ENCODE data around the gene MCC.

MCC gene

DNA sequence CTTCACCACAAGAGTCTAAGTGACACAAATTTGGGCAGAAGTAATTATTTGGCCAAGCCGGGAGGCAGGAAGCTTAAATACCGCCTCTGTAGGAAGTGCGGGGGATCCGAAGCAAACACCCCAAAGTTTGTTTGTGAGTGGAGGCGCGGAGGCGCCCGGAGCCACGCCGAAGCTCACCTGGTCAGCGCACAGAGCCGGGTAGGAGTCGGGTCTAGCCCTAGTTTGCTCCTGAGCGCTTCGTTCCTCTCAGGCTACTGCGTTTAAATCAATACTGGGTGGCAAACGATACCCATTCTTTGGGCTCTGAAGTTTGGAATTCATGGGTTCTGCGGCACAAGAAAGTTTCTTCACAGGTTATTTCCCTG is 855 bp downstream of the MCC start:
- H3K9ac ChIP-seq (ENCODE audit: low read length): no peak overlapping the region
- H4K8ac ChIP-seq (ENCODE audit: low read depth, low read length): no peak overlapping the region
- H2BK5ac ChIP-seq (ENCODE audit: low read depth, low read length, poor library complexity): no peak overlapping the region
- H2AFZ ChIP-seq (ENCODE audit: insufficient read depth, low read length, poor library complexity): peak overlapping the region; percentile 75
- peaks cover 11% of the 10 kb centered on the region for H3K79me1 ChIP-seq (ENCODE audit: low read length)
- no peaks in the 10 kb centered on the region for H3K36me3 ChIP-seq (ENCODE audit: control insufficient read depth in 1 of 2, insufficient read depth in 2 of 2, low read length in 2 of 2)
- H3K4me1 ChIP-seq (ENCODE audit: control insufficient read depth in 1 of 2, insufficient read depth in 2 of 2, low read length in 2 of 2): peaks cover 15% of the 10 kb centered on the region in 2 experiments
- H3K18ac ChIP-seq (ENCODE audit: low read length): no peak overlapping the region
- H3K27ac ChIP-seq (ENCODE audit: low read depth, low read length): no peak overlapping the region
- peak overlapping the region; percentile 79 for H3K4me2 ChIP-seq (ENCODE audit: low read length)
- no peak overlapping the region for H4K91ac ChIP-seq (ENCODE audit: low read depth, low read length)
- H3K27me3 ChIP-seq (ENCODE audit: insufficient read depth, low read length): peaks cover 11% of the 10 kb centered on the region
- H3K4me3 ChIP-seq (ENCODE audit: low read depth, low read length): peak overlapping the region; percentile 77
- peaks cover 6% of the 10 kb centered on the region for H3K9me3 ChIP-seq (ENCODE audit: insufficient read depth, low read depth, low read length)
- no peak overlapping the region for H3K4ac ChIP-seq (ENCODE audit: low read depth, low read length)
- no peak overlapping the region for H2AK5ac ChIP-seq (ENCODE audit: low read length)
- H3K14ac ChIP-seq (ENCODE audit: low read length): no peak overlapping the region
- no peak overlapping the region for H2BK120ac ChIP-seq (ENCODE audit: insufficient read depth, low read length, poor library complexity)
- no peak overlapping the region for H4K12ac ChIP-seq (ENCODE audit: low read depth, low read length)
- WGBS (ENCODE audit: extremely low coverage, insufficient coverage, insufficient read length): no CpG with 5 or more reads among the region's 18 CpGs
- H2BK12ac ChIP-seq (ENCODE audit: low read length): no peak overlapping the region
- no peak overlapping the region for H3K23ac ChIP-seq (ENCODE audit: low read length)
- peaks cover 3% of the 10 kb centered on the region for H3K79me2 ChIP-seq (ENCODE audit: control insufficient read depth, insufficient read depth, low read length, poor library complexity)
- DNase-seq: no peak

DNA sequence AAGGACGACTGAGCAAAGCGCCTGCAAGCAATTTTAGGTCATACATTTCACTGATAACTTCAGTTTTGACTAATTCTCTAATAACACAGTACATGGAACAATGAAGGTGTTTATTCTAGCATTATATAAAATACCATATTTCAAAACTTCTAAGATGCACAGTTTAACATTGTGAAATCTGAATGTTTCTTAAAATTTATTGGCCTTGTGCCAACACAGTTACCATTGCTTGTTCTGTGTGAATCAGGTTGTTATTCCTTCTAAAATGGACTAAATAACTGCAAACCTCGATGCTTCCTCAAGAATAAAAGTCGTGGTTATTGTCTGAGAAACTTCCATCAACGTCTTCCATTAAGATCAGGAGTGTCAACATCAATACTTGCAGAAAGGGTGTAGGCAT is 8.0 kb downstream of the MCC start:
- no peaks in the 10 kb centered on the region for H3K9me3 ChIP-seq (ENCODE audit: insufficient read depth, low read depth, low read length)
- no CpG with 5 or more reads among the region's 5 CpGs for WGBS (ENCODE audit: extremely low coverage, insufficient coverage, insufficient read length)
- DNase-seq: no peak
- no peak overlapping the region for H2BK120ac ChIP-seq (ENCODE audit: insufficient read depth, low read length, poor library complexity)
- H3K79me1 ChIP-seq (ENCODE audit: low read length): no peaks in the 10 kb centered on the region
- no peak overlapping the region for H3K4me2 ChIP-seq (ENCODE audit: low read length)
- H2AFZ ChIP-seq (ENCODE audit: insufficient read depth, low read length, poor library complexity): no peak overlapping the region
- no peaks in the 10 kb centered on the region for H3K27me3 ChIP-seq (ENCODE audit: insufficient read depth, low read length)
- no peak overlapping the region for H4K91ac ChIP-seq (ENCODE audit: low read depth, low read length)
- no peak overlapping the region for H4K12ac ChIP-seq (ENCODE audit: low read depth, low read length)
- no peak overlapping the region for H3K14ac ChIP-seq (ENCODE audit: low read length)
- no peak overlapping the region for H2BK12ac ChIP-seq (ENCODE audit: low read length)
- no peak overlapping the region for H2AK5ac ChIP-seq (ENCODE audit: low read length)
- no peak overlapping the region for H3K27ac ChIP-seq (ENCODE audit: low read depth, low read length)
- no peaks in the 10 kb centered on the region for H3K79me2 ChIP-seq (ENCODE audit: control insufficient read depth, insufficient read depth, low read length, poor library complexity)
- H3K4me3 ChIP-seq (ENCODE audit: low read depth, low read length): no peak overlapping the region
- no peak overlapping the region for H3K4ac ChIP-seq (ENCODE audit: low read depth, low read length)
- no peak overlapping the region for H3K9ac ChIP-seq (ENCODE audit: low read length)
- no peak overlapping the region for H4K8ac ChIP-seq (ENCODE audit: low read depth, low read length)
- H3K36me3 ChIP-seq (ENCODE audit: control insufficient read depth in 1 of 2, insufficient read depth in 2 of 2, low read length in 2 of 2): no peaks in the 10 kb centered on the region
- H3K4me1 ChIP-seq (ENCODE audit: control insufficient read depth in 1 of 2, insufficient read depth in 2 of 2, low read length in 2 of 2): no peaks in the 10 kb centered on the region
- H2BK5ac ChIP-seq (ENCODE audit: low read depth, low read length, poor library complexity): no peak overlapping the region
- H3K18ac ChIP-seq (ENCODE audit: low read length): no peak overlapping the region
- H3K23ac ChIP-seq (ENCODE audit: low read length): no peak overlapping the region

DNA sequence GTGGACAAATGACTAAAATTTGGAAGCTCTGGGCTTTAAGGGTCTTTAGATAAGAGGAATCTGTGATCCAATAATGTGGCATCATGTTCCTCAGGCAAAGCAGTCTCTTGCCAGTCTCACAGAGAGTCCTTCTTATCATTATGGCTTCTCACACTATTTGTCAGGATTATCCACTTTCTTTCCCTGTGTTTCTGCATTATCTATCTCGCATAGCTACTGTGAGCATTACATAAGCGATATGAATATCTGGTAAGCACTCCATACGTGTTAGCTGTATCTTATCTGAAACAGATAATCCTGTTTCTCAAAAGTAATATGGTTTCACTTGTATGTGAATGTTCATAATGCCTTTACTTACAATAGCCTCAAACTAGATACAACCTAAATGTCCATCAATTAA is 9.6 kb downstream of the MCC start:
- H2BK120ac ChIP-seq (ENCODE audit: insufficient read depth, low read length, poor library complexity): no peak overlapping the region
- H2BK5ac ChIP-seq (ENCODE audit: low read depth, low read length, poor library complexity): no peak overlapping the region
- H3K36me3 ChIP-seq (ENCODE audit: control insufficient read depth in 1 of 2, insufficient read depth in 2 of 2, low read length in 2 of 2): no peaks in the 10 kb centered on the region
- no peaks in the 10 kb centered on the region for H3K4me1 ChIP-seq (ENCODE audit: control insufficient read depth in 1 of 2, insufficient read depth in 2 of 2, low read length in 2 of 2)
- H3K4ac ChIP-seq (ENCODE audit: low read depth, low read length): no peak overlapping the region
- no CpG with 5 or more reads among the region's 3 CpGs for WGBS (ENCODE audit: extremely low coverage, insufficient coverage, insufficient read length)
- no peak overlapping the region for H2AK5ac ChIP-seq (ENCODE audit: low read length)
- H3K14ac ChIP-seq (ENCODE audit: low read length): no peak overlapping the region
- no peak for DNase-seq
- no peak overlapping the region for H2BK12ac ChIP-seq (ENCODE audit: low read length)
- H3K4me3 ChIP-seq (ENCODE audit: low read depth, low read length): no peak overlapping the region
- H3K27me3 ChIP-seq (ENCODE audit: insufficient read depth, low read length): no peaks in the 10 kb centered on the region
- no peak overlapping the region for H3K23ac ChIP-seq (ENCODE audit: low read length)
- no peak overlapping the region for H4K91ac ChIP-seq (ENCODE audit: low read depth, low read length)
- H3K27ac ChIP-seq (ENCODE audit: low read depth, low read length): no peak overlapping the region
- no peak overlapping the region for H4K12ac ChIP-seq (ENCODE audit: low read depth, low read length)
- H3K4me2 ChIP-seq (ENCODE audit: low read length): no peak overlapping the region
- H3K9me3 ChIP-seq (ENCODE audit: insufficient read depth, low read depth, low read length): no peaks in the 10 kb centered on the region
- H2AFZ ChIP-seq (ENCODE audit: insufficient read depth, low read length, poor library complexity): no peak overlapping the region
- no peaks in the 10 kb centered on the region for H3K79me1 ChIP-seq (ENCODE audit: low read length)
- H3K9ac ChIP-seq (ENCODE audit: low read length): no peak overlapping the region
- no peak overlapping the region for H4K8ac ChIP-seq (ENCODE audit: low read depth, low read length)
- H3K18ac ChIP-seq (ENCODE audit: low read length): no peak overlapping the region
- H3K79me2 ChIP-seq (ENCODE audit: control insufficient read depth, insufficient read depth, low read length, poor library complexity): no peaks in the 10 kb centered on the region

DNA sequence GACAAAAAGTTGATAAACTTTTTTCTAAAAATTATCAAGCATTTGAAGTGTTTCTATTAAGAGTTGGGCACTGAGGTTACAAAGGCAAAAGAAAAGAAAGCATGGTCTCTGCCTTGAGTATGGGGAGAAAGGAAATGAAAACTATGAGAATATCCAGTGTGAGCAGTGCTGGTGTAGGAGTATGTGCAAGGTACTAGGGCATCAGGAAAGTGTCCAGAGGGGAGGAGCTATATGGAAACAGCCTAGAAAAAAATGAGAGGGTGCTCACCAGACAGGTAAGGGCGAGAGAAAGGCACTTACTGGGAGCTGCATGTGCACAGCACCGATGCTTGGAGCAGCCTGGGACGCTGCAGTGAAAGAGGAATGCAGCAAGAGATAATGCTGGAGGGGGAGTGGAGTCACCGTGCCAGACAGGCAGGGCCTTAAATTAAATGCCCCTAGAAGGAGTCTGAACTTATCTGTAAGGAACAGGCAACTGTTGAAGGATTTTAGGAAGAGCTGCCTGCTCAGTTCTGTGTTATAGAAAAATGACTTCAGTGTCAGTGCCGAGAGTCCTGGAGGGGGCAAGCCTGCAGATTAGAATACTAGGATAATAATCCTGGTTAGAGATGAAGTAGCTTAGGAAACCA is 14.0 kb downstream of the MCC start:
- H3K4me1 ChIP-seq (ENCODE audit: control insufficient read depth in 1 of 2, insufficient read depth in 2 of 2, low read length in 2 of 2): no peaks in the 10 kb centered on the region
- no peak overlapping the region for H3K4me3 ChIP-seq (ENCODE audit: low read depth, low read length)
- H4K91ac ChIP-seq (ENCODE audit: low read depth, low read length): no peak overlapping the region
- no peaks in the 10 kb centered on the region for H3K79me1 ChIP-seq (ENCODE audit: low read length)
- WGBS (ENCODE audit: extremely low coverage, insufficient coverage, insufficient read length): no CpG with 5 or more reads among the region's 5 CpGs
- no peak overlapping the region for H4K12ac ChIP-seq (ENCODE audit: low read depth, low read length)
- H3K27ac ChIP-seq (ENCODE audit: low read depth, low read length): no peak overlapping the region
- no peaks in the 10 kb centered on the region for H3K36me3 ChIP-seq (ENCODE audit: control insufficient read depth in 1 of 2, insufficient read depth in 2 of 2, low read length in 2 of 2)
- H2BK120ac ChIP-seq (ENCODE audit: insufficient read depth, low read length, poor library complexity): no peak overlapping the region
- no peak overlapping the region for H3K18ac ChIP-seq (ENCODE audit: low read length)
- no peak overlapping the region for H3K4me2 ChIP-seq (ENCODE audit: low read length)
- H3K79me2 ChIP-seq (ENCODE audit: control insufficient read depth, insufficient read depth, low read length, poor library complexity): no peaks in the 10 kb centered on the region
- H2AK5ac ChIP-seq (ENCODE audit: low read length): no peak overlapping the region
- DNase-seq: no peak
- H4K8ac ChIP-seq (ENCODE audit: low read depth, low read length): no peak overlapping the region
- no peak overlapping the region for H2BK12ac ChIP-seq (ENCODE audit: low read length)
- no peaks in the 10 kb centered on the region for H3K27me3 ChIP-seq (ENCODE audit: insufficient read depth, low read length)
- no peak overlapping the region for H3K4ac ChIP-seq (ENCODE audit: low read depth, low read length)
- H3K23ac ChIP-seq (ENCODE audit: low read length): no peak overlapping the region
- no peak overlapping the region for H2AFZ ChIP-seq (ENCODE audit: insufficient read depth, low read length, poor library complexity)
- no peak overlapping the region for H3K9ac ChIP-seq (ENCODE audit: low read length)
- H3K9me3 ChIP-seq (ENCODE audit: insufficient read depth, low read depth, low read length): peaks cover 6% of the 10 kb centered on the region
- no peak overlapping the region for H2BK5ac ChIP-seq (ENCODE audit: low read depth, low read length, poor library complexity)
- H3K14ac ChIP-seq (ENCODE audit: low read length): no peak overlapping the region
